ENCODE data around the gene CCDC3. TPM values are rescaled to one million over a fixed set of nuclear protein-coding genes. Genes with fewer than 3 reads are reported as not detected.

The CCDC3 gene
- total RNA-seq, 2 donors from 2014 or later: 1.4 to 2.1 TPM

DNA sequence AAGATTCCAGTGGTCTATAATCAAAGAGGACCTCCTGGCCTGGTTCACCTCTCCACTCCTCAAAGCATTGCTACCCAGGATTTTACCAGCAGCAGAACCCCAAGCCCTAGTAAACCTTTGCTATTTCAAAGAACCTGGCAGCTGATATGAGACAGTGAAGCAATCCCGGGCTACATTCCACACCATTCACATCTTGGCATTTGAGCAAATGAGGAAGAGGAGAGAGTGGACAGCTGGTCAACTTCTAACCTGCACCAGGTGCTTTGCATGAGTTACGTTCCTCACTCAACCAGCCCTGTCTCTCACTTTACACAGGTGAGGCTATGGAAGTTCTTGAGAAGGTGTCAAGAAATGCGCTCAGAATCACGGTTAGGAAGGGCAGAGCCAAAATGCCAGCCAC is 1.1 kb downstream of the CCDC3 start:
- H3K27me3 ChIP-seq: peaks cover 22% of the 10 kb centered on the region
- no peak overlapping the region for H3K27ac ChIP-seq
- no peak overlapping the region for H3K4me3 ChIP-seq
- no peaks in the 10 kb centered on the region for H3K36me3 ChIP-seq
- no peaks in the 10 kb centered on the region for H3K9me3 ChIP-seq
- TF ChIP-seq, protein P1, sequence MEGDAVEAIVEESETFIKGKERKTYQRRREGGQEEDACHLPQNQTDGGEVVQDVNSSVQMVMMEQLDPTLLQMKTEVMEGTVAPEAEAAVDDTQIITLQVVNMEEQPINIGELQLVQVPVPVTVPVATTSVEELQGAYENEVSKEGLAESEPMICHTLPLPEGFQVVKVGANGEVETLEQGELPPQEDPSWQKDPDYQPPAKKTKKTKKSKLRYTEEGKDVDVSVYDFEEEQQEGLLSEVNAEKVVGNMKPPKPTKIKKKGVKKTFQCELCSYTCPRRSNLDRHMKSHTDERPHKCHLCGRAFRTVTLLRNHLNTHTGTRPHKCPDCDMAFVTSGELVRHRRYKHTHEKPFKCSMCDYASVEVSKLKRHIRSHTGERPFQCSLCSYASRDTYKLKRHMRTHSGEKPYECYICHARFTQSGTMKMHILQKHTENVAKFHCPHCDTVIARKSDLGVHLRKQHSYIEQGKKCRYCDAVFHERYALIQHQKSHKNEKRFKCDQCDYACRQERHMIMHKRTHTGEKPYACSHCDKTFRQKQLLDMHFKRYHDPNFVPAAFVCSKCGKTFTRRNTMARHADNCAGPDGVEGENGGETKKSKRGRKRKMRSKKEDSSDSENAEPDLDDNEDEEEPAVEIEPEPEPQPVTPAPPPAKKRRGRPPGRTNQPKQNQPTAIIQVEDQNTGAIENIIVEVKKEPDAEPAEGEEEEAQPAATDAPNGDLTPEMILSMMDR (IDR thresholded peaks at IDR 0.05): no peak
- intact Hi-C loops (cut with DNase I): no loop called here
- H3K9ac ChIP-seq (ENCODE audit: low read depth in 2 of 2, low read length in 2 of 2): no peak overlapping the region
- H3K4me1 ChIP-seq: no peaks in the 10 kb centered on the region
- no peak for DNase-seq

DNA sequence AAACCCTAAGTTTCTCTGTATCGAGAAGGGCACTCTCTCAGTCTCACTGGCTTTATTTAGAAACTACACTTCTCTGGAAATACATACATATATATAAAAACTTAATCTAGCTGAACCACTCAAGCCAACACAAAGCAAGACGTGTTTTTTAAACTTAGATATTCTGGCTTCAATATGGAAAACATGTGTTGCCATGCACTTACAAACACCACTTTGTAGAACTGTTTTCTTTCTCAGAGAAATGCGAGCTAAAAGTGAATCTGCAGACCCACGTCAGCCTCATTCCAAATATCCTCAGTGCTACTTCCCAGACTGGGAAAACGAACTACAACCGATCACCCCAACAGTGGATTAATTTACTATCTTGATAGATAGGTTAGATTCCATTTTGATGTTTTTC is 1.7 kb downstream of the CCDC3 start:
- no peaks in the 10 kb centered on the region for H3K9me3 ChIP-seq
- H3K4me1 ChIP-seq: no peaks in the 10 kb centered on the region
- no peak overlapping the region for H3K4me3 ChIP-seq
- TF ChIP-seq, protein P1 (IDR thresholded peaks at IDR 0.05): no peak
- H3K27ac ChIP-seq: no peak overlapping the region
- DNase-seq: no peak
- no peaks in the 10 kb centered on the region for H3K36me3 ChIP-seq
- no peak overlapping the region for H3K9ac ChIP-seq (ENCODE audit: low read depth in 2 of 2, low read length in 2 of 2)
- intact Hi-C loops (cut with DNase I): no loop called here
- H3K27me3 ChIP-seq: peaks cover 22% of the 10 kb centered on the region

DNA sequence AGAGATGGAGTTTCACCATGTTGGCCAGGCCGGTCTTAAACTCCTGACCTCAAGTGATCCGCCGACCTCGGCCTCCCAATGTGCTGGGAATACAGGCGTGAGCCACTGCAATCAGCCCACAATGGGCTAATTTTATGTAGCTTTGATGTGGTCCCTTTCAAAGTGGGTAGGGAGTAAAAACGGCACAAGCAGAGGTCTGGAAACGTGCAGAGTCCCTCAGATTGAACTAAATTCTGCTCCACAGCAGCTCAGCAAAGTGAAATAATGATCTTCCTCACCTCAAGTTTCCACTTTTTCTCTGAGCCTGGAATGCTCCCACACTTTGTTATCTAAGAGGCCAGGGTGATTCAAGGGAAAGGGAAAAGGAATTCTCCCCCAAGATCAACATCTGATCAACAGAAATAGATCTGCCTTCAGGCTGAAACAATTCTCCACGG is 6.1 kb downstream of the CCDC3 start:
- Histone ChIP-seq H3K36me3 (no peaks in the 10 kb centered on the region), H3K9me3 (no peaks in the 10 kb centered on the region), H3K27me3 (no peaks in the 10 kb centered on the region), H3K27ac (no peak overlapping the region), H3K9ac (ENCODE audit: low read depth in 2 of 2, low read length in 2 of 2) (no peak overlapping the region), H3K4me3 (no peak overlapping the region), H3K4me1 (no peaks in the 10 kb centered on the region)
- no peak for DNase-seq
- intact Hi-C loops (cut with DNase I): no loop called here
- TF ChIP-seq, protein P1 (IDR thresholded peaks at IDR 0.05): no peak

DNA sequence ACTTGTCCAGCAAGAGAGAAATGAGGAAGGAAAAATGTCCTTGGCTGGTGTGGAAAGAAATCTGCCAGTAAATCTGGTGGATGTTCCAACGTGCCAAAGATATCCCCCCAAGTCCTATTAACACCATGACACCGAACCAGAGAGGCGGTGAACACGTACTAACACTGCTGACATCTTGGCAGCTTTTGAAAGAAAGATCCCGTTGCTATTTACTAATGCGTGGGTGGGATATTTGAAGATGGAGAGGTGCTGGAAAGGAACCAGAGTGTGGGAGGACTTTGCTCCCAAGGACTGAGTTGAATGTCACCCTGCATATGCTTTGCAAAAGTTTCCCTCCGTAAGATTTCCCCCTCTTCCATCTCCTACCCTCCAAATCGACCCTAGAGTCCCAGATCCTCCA is 7.9 kb downstream of the CCDC3 start:
- Histone ChIP-seq H3K9ac (ENCODE audit: low read depth in 2 of 2, low read length in 2 of 2) (no peak overlapping the region), H3K27me3 (no peaks in the 10 kb centered on the region), H3K9me3 (no peaks in the 10 kb centered on the region), H3K36me3 (no peaks in the 10 kb centered on the region), H3K27ac (no peak overlapping the region), H3K4me3 (no peak overlapping the region), H3K4me1 (no peaks in the 10 kb centered on the region)
- TF ChIP-seq, protein P1 (IDR thresholded peaks at IDR 0.05): no peak
- DNase-seq: no peak
- intact Hi-C loops (cut with DNase I): no loop called here

DNA sequence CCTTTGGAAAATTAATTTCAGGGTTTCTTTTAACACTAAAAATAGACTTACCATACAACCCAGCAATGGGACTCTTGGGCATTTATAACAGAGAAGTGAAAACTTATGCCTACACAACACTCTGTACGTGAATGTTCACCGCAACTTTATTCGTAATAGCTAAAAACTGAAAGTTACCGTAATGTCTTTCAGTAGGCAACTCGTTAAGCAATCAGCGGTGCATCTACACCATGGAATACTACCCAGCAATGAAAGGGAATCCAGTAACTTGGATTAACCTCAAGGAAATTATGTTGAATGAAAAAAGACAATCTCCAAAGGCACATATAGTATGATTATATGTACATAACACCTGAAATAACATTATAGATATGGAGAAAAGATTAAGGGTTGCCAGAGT is 16.2 kb downstream of the CCDC3 start:
- TF ChIP-seq, protein P1 (IDR thresholded peaks at IDR 0.05): no peak
- intact Hi-C loops (cut with DNase I): no loop called here
- no peak overlapping the region for H3K9ac ChIP-seq (ENCODE audit: low read depth in 2 of 2, low read length in 2 of 2)
- DNase-seq: no peak
- H3K27me3 ChIP-seq: no peaks in the 10 kb centered on the region
- H3K36me3 ChIP-seq: no peaks in the 10 kb centered on the region
- no peak overlapping the region for H3K27ac ChIP-seq
- no peaks in the 10 kb centered on the region for H3K4me1 ChIP-seq
- no peak overlapping the region for H3K4me3 ChIP-seq
- no peaks in the 10 kb centered on the region for H3K9me3 ChIP-seq

Data from colonic mucosa (tissue), 4 donors.